WTC11 (cell line): ENCODE measurements around the gene STXBP1. TPM values are rescaled to one million over a fixed set of nuclear protein-coding genes. Genes with fewer than 3 reads are reported as not detected.

Experiments
- ATAC-seq: fragments of 200-7000 bp; cut with Tn5 transposase; 2 replicates; pipeline ENCODE4 v1.10.0; 2021; ENCODE audit warnings: mild to moderate bottlenecking, moderate library complexity
- CTCF ChIA-PET: fragments of 300-600 bp; sonication (Branson Sonifier 250); formaldehyde crosslinking; loops from one replicate; lab custom pipeline; 2021; ENCODE audit warnings: antibody characterized with exemption; lab: Charles Lee
- POLR2A ChIA-PET: fragments of 350-600 bp; sonication (Branson Sonifier 250); formaldehyde crosslinking; loops from one replicate; lab custom pipeline; 2021; ENCODE audit warnings: antibody characterized with exemption; lab: Charles Lee
- DNase-seq: peaks from one replicate; pipeline ENCODE4 v3.0.0; 2021; ENCODE audit warnings: low spot score
- H3K27ac Mint-ChIP-seq: 2 replicates; pipeline ENCODE4 v1.8.0; 2021; ENCODE audit warnings: mixed read lengths
- H3K27me3 Mint-ChIP-seq: 2 replicates; pipeline ENCODE4 v1.8.0; 2021; ENCODE audit warnings: low read depth, mild to moderate bottlenecking, moderate library complexity, mixed read lengths
- H3K36me3 Mint-ChIP-seq: 2 replicates; pipeline ENCODE4 v1.8.0; 2021; ENCODE audit warnings: mixed read lengths
- H3K4me1 Mint-ChIP-seq: 2 replicates; pipeline ENCODE4 v1.8.0; 2022; ENCODE audit warnings: mixed read lengths
- H3K4me3 Mint-ChIP-seq: 2 replicates; pipeline ENCODE4 v1.8.0; 2021; ENCODE audit warnings: mild to moderate bottlenecking, moderate library complexity, mixed read lengths
- H3K9me3 Mint-ChIP-seq: 2 replicates; pipeline ENCODE4 v1.8.0; 2021; ENCODE audit warnings: mixed read lengths
- EMX1 ChIP-seq: fragments of 250-450 bp; sonication (Bioruptor Pico); IDR thresholded peaks from 2 replicates; pipeline ENCODE4 v1.8.0; 2021; ENCODE audit warnings: mild to moderate bottlenecking
- ESRRA ChIP-seq: sonication (generic); formaldehyde crosslinking; IDR thresholded peaks from 2 replicates; pipeline ENCODE4 v1.8.1; 2022; ENCODE audit warnings: mild to moderate bottlenecking, missing genetic modification reagents, borderline replicate concordance
- GABPB1 ChIP-seq: sonication (generic); formaldehyde crosslinking; IDR thresholded peaks from 2 replicates; pipeline ENCODE4 v1.8.1; 2023; ENCODE audit warnings: mild to moderate bottlenecking, missing genetic modification reagents
- GTF2I ChIP-seq: fragments of 250-450 bp; sonication (Bioruptor Pico); conservative IDR thresholded peaks from 2 replicates; pipeline ENCODE4 v1.4.0; 2021; ENCODE audit warnings: mild to moderate bottlenecking
- HMGXB4 ChIP-seq: sonication (generic); formaldehyde crosslinking; IDR thresholded peaks from 2 replicates; pipeline ENCODE4 v1.8.1; 2023; ENCODE audit warnings: mild to moderate bottlenecking, moderate library complexity, missing genetic modification reagents
- IRF2 ChIP-seq: sonication (generic); formaldehyde crosslinking; IDR thresholded peaks from 2 replicates; pipeline ENCODE4 v1.8.0; 2022; ENCODE audit warnings: low read depth, missing genetic modification reagents, borderline replicate concordance
- KAT7 ChIP-seq: sonication (generic); formaldehyde crosslinking; IDR thresholded peaks from 2 replicates; pipeline ENCODE4 v1.8.1; 2023; ENCODE audit warnings: missing genetic modification reagents, mild to moderate bottlenecking, borderline replicate concordance
- NFATC4 ChIP-seq: fragments of 250-450 bp; sonication (Bioruptor Pico); IDR thresholded peaks from 2 replicates; pipeline ENCODE4 v1.9.0; 2021; ENCODE audit warnings: mild to moderate bottlenecking
- NFYB ChIP-seq: sonication (generic); formaldehyde crosslinking; conservative IDR thresholded peaks from 2 replicates; pipeline ENCODE4 v1.8.0; 2022; ENCODE audit warnings: low read depth, missing genetic modification reagents
- TEAD1 ChIP-seq: sonication (generic); formaldehyde crosslinking; IDR thresholded peaks from 2 replicates; pipeline ENCODE4 v1.8.0; 2022; ENCODE audit warnings: mild to moderate bottlenecking, missing genetic modification reagents
- ZNF396 ChIP-seq: fragments of 250-450 bp; sonication (Bioruptor Pico); IDR thresholded peaks from 2 replicates; pipeline ENCODE4 v1.8.0; 2021; ENCODE audit warnings: mild to moderate bottlenecking, moderate library complexity, borderline replicate concordance
- ZNF423 ChIP-seq: fragments of 250-450 bp; sonication (Bioruptor Pico); IDR thresholded peaks from 2 replicates; pipeline ENCODE4 v2.1.2; 2022; ENCODE audit warnings: mild to moderate bottlenecking, moderate library complexity
- total RNA-seq: library from RNA; stranded (reverse); gene quantifications from 3 replicates; pipeline ENCODE4 v1.2.3, GENCODE V29; 2021
- TF ChIP-seq, protein P1 (sequence below): fragments of 250-450 bp; sonication (Bioruptor Pico); IDR thresholded peaks from 2 replicates; pipeline ENCODE4 v1.9.0; 2021; ENCODE audit warnings: mild to moderate bottlenecking
- TF ChIP-seq, protein P2 (sequence below): fragments of 200-600 bp; IDR thresholded peaks from 2 replicates; pipeline ENCODE4 v1.8.0; 2022; ENCODE audit warnings: antibody characterized with exemption
- TF ChIP-seq, protein P3 (sequence below): sonication (generic); formaldehyde crosslinking; IDR thresholded peaks from 2 replicates; pipeline ENCODE4 v1.8.0; 2023; ENCODE audit warnings: missing genetic modification reagents
- TF ChIP-seq, protein P4 (sequence below): fragments of 250-450 bp; sonication (Bioruptor Pico); conservative IDR thresholded peaks from 2 replicates; pipeline ENCODE4 v1.9.0; 2021; ENCODE audit warnings: mild to moderate bottlenecking
- TF ChIP-seq, protein P5 (sequence below): sonication (generic); formaldehyde crosslinking; conservative IDR thresholded peaks from 2 replicates; pipeline ENCODE4 v1.8.1; 2023; ENCODE audit warnings: mild to moderate bottlenecking, low read depth, missing genetic modification reagents, moderate library complexity

The STXBP1 gene
- total RNA-seq, 1 experiment from 2014 or later = 37.1 TPM

- peaks cover 3% of the 10 kb centered on the region for H3K9me3 Mint-ChIP-seq
- 0 out of 2 replicates have a peak overlapping the region, but pooled peaks have one; percentile 48 for H3K27ac Mint-ChIP-seq
- POLR2A ChIA-PET = interaction anchor here (0.8 to 1.1 kb wide), 2 partner anchors 125 to 137 kb away, joined by 3 to 4 read pairs; partner anchors contain the start of genes PTRH1 and TTC16
- H3K4me3 Mint-ChIP-seq = no peak overlapping the region
- peaks cover 17% of the 10 kb centered on the region for H3K4me1 Mint-ChIP-seq
- no peaks in the 10 kb centered on the region for H3K36me3 Mint-ChIP-seq
- DNase-seq (no peak), ATAC-seq (no peak)
- H3K27me3 Mint-ChIP-seq = no peaks in the 10 kb centered on the region
- CTCF ChIA-PET = interaction anchor here (0.9 to 2.5 kb wide), 25 partner anchors 8 to 457 kb away, joined by 3 to 28 read pairs (median 5); partner anchors contain the start of gene TOR2A
- TF ChIP-seq, protein P1, sequence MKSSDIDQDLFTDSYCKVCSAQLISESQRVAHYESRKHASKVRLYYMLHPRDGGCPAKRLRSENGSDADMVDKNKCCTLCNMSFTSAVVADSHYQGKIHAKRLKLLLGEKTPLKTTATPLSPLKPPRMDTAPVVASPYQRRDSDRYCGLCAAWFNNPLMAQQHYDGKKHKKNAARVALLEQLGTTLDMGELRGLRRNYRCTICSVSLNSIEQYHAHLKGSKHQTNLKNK (CRISPR knock-in tag) = no peak
- TF ChIP-seq KAT7 (CRISPR knock-in tag) (no peak), ZNF423 (CRISPR knock-in tag) (no peak), HMGXB4 (CRISPR knock-in tag) (no peak), ZNF396 (no peak), IRF2 (CRISPR knock-in tag) (no peak), NFATC4 (no peak)
- TF ChIP-seq, protein P2, sequence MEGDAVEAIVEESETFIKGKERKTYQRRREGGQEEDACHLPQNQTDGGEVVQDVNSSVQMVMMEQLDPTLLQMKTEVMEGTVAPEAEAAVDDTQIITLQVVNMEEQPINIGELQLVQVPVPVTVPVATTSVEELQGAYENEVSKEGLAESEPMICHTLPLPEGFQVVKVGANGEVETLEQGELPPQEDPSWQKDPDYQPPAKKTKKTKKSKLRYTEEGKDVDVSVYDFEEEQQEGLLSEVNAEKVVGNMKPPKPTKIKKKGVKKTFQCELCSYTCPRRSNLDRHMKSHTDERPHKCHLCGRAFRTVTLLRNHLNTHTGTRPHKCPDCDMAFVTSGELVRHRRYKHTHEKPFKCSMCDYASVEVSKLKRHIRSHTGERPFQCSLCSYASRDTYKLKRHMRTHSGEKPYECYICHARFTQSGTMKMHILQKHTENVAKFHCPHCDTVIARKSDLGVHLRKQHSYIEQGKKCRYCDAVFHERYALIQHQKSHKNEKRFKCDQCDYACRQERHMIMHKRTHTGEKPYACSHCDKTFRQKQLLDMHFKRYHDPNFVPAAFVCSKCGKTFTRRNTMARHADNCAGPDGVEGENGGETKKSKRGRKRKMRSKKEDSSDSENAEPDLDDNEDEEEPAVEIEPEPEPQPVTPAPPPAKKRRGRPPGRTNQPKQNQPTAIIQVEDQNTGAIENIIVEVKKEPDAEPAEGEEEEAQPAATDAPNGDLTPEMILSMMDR = no peak
- TF ChIP-seq, protein P3, sequence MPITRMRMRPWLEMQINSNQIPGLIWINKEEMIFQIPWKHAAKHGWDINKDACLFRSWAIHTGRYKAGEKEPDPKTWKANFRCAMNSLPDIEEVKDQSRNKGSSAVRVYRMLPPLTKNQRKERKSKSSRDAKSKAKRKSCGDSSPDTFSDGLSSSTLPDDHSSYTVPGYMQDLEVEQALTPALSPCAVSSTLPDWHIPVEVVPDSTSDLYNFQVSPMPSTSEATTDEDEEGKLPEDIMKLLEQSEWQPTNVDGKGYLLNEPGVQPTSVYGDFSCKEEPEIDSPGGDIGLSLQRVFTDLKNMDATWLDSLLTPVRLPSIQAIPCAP (CRISPR knock-in tag) = no peak
- TF ChIP-seq, protein P4, sequence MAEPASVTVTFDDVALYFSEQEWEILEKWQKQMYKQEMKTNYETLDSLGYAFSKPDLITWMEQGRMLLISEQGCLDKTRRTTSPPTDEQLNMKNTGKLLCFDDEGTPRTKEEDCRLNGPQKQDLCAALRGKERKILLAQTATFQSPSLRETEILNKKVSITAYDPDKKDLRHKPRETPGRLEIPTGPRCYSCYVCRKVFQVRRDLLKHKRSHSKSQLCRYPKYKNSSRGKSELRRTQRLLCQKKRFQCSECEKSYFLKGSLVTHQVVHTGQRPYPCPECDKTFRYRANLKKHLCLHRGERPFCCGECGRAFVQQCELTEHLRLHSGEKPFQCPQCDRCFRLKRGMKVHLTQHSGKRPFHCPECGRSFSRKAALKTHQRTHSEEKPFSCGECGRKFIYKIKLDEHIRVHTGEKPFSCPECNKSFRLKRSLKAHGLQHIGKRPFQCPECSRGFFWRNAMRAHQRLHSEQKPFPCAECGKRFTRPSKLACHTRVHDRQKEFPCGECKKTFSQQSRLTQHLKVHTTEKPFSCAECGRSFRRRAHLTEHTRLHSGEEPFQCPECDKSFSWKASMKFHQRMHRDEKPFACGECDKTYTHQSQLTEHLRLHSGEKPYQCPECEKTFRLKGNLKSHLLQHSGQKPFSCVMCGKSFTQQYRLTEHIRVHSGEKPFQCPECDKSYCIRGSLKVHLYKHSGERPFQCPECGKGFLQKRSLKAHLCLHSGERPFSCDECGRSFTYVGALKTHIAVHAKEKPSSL (CRISPR knock-in tag) = no peak
These were observed 33.5 kb upstream of the STXBP1 start for GRCh38 chr9:127578627-127578951.

DNA sequence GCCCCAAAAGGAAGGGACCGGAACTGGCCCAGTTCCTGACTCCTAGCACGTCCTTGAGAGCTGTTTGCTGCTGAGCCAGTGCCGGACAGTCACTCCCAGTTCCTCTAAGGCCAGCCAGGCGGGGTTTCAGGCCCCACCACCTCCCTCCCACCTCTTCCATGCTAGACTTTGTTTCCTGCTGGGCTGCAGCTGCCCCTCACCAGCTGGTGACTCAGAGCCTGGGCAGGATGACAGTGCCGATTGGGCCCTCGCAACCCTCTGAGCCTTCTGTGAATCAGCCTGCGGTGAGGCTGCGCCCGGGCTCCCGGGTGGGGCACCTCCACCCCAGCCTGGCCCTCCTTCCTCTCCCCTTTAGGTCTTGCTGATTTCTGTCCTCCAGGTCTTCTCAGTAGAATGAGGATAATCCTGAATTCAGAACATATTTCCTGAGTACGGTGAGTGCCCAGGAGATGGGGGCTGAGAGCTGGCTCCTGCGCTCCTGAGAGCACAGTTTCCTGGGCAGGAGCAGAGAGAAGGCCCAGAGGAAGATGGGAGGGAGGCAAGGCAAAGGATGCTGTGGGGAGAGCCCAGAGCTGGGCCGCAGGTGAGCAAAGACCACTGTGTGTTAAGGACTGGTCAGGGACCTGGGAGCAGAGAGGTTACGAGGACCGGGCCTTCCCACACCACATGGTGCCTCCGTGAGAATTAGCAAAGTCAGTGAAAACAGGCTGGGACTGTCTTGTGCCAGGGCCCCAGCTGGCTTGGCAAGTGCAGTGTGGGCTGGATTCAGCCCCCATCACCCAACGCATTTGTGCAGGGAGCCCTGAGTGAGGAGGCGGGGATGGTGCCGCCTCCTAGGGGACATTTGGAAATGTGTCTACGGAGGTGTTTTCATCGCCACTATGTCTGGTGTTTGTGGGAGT, 32.9 kb upstream of the STXBP1 start:
- TF ChIP-seq EMX1 (CRISPR knock-in tag) = no peak
- TF ChIP-seq, protein P5, sequence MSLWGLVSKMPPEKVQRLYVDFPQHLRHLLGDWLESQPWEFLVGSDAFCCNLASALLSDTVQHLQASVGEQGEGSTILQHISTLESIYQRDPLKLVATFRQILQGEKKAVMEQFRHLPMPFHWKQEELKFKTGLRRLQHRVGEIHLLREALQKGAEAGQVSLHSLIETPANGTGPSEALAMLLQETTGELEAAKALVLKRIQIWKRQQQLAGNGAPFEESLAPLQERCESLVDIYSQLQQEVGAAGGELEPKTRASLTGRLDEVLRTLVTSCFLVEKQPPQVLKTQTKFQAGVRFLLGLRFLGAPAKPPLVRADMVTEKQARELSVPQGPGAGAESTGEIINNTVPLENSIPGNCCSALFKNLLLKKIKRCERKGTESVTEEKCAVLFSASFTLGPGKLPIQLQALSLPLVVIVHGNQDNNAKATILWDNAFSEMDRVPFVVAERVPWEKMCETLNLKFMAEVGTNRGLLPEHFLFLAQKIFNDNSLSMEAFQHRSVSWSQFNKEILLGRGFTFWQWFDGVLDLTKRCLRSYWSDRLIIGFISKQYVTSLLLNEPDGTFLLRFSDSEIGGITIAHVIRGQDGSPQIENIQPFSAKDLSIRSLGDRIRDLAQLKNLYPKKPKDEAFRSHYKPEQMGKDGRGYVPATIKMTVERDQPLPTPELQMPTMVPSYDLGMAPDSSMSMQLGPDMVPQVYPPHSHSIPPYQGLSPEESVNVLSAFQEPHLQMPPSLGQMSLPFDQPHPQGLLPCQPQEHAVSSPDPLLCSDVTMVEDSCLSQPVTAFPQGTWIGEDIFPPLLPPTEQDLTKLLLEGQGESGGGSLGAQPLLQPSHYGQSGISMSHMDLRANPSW (CRISPR knock-in tag) = no peak
- TF ChIP-seq TEAD1 (CRISPR knock-in tag) = no peak
- no peak for TF ChIP-seq GTF2I (CRISPR knock-in tag)
- TF ChIP-seq NFYB (CRISPR knock-in tag) = no peak
- no peak for TF ChIP-seq ESRRA
- TF ChIP-seq GABPB1 = peak; percentile 31; the same call in 1 of the 2 replicates
- peak; percentile 50 for DNase-seq

More for the DNA sequence above, 32.9 kb upstream of the STXBP1 start:
- POLR2A ChIA-PET = interaction anchor here (0.8 to 1.1 kb wide), 2 partner anchors 125 to 136 kb away, joined by 3 to 4 read pairs; partner anchors contain the start of genes PTRH1 and TTC16
- Mint-ChIP-seq H3K27me3 (no peaks in the 10 kb centered on the region), H3K27ac (0 out of 2 replicates have a peak overlapping the region, but pooled peaks have one; percentile 48), H3K4me3 (no peak overlapping the region), H3K4me1 (peaks cover 16% of the 10 kb centered on the region), H3K36me3 (no peaks in the 10 kb centered on the region), H3K9me3 (peaks cover 5% of the 10 kb centered on the region)
- ATAC-seq = peak; percentile 75
- CTCF ChIA-PET = interaction anchor here (0.9 to 2.5 kb wide), 26 partner anchors 8 to 456 kb away, joined by 3 to 28 read pairs (median 5); partner anchors contain the start of gene TOR2A
